Astrocyte (in vitro differentiated cells and primary cell): Measurements from ENCODE around the gene CACNG3. TPM values are rescaled to one million over a fixed set of nuclear protein-coding genes. Genes with fewer than 3 reads are reported as not detected.
"Not testable (repeated sequence)": the region's sequence is repeated elsewhere in the genome, so short reads cannot be mapped to it uniquely, and the experiment has no call there.

Experiments used
- DNase-seq: peaks from one replicate; pipeline ENCODE4 v3.0.0-alpha.2; 2010; ENCODE audit warnings: low read depth
- FAIRE-seq: peaks from 2 replicates; lab custom pipeline; 2011; peaks lifted over from hg19 to GRCh38; lab: Jason Lieb, UNC
- H2AFZ ChIP-seq: 2 replicates; pipeline ENCODE4 v1.6.0; 2012; ENCODE audit warnings: low read depth, low read length, inconsistent platforms
- H3K27ac ChIP-seq: 2 replicates; pipeline ENCODE4 v1.5.1; 2011; ENCODE audit warnings: low read depth, low read length, inconsistent platforms
- H3K27me3 ChIP-seq: 2 replicates; pipeline ENCODE4 v1.6.0; 2011; ENCODE audit warnings: low read length, inconsistent platforms; ENCODE audit not compliant: insufficient read depth
- H3K36me3 ChIP-seq: 2 replicates; pipeline ENCODE4 v1.5.1; 2011; ENCODE audit warnings: low read length, inconsistent platforms; ENCODE audit not compliant: insufficient read depth
- H3K4me1 ChIP-seq: 2 replicates; pipeline ENCODE4 v1.5.1; 2011; ENCODE audit warnings: low read length, inconsistent platforms; ENCODE audit not compliant: insufficient read depth
- H3K4me2 ChIP-seq: 2 replicates; pipeline ENCODE4 v1.6.0; 2012; ENCODE audit warnings: low read length, inconsistent platforms
- H3K4me3 ChIP-seq: 2 replicates; pipeline ENCODE4 v1.5.1; 2011; ENCODE audit warnings: low read depth, mild to moderate bottlenecking, low read length, inconsistent platforms; ENCODE audit not compliant: insufficient read depth
- H3K79me2 ChIP-seq: 2 replicates; pipeline ENCODE4 v1.6.0; 2012; ENCODE audit warnings: mild to moderate bottlenecking, low read length, inconsistent platforms; ENCODE audit not compliant: insufficient read depth
- H3K9ac ChIP-seq: 2 replicates; pipeline ENCODE4 v1.6.0; 2012; ENCODE audit warnings: mild to moderate bottlenecking, low read length, inconsistent platforms
- H3K9me3 ChIP-seq: 2 replicates; pipeline ENCODE4 v1.5.1; 2012; ENCODE audit warnings: low read depth, mild to moderate bottlenecking, low read length, inconsistent platforms; ENCODE audit not compliant: insufficient read depth
- H4K20me1 ChIP-seq: 2 replicates; pipeline ENCODE4 v1.6.0; 2012; ENCODE audit warnings: low read length, inconsistent platforms; ENCODE audit not compliant: insufficient read depth
- H3K27ac Mint-ChIP-seq: one replicate; pipeline ENCODE4 v1.8.0; 2021; ENCODE audit warnings: mild to moderate bottlenecking, mixed read lengths; ENCODE audit not compliant: unreplicated experiment
- H3K27me3 Mint-ChIP-seq: one replicate; pipeline ENCODE4 v1.8.0; 2021; ENCODE audit warnings: low read depth, mixed read lengths; ENCODE audit not compliant: unreplicated experiment
- H3K36me3 Mint-ChIP-seq: one replicate; pipeline ENCODE4 v1.8.0; 2021; ENCODE audit warnings: low read depth, mixed read lengths; ENCODE audit not compliant: unreplicated experiment
- H3K4me1 Mint-ChIP-seq: one replicate; pipeline ENCODE4 v1.8.0; 2021; ENCODE audit warnings: low read depth, mixed read lengths; ENCODE audit not compliant: unreplicated experiment
- H3K4me3 Mint-ChIP-seq: one replicate; pipeline ENCODE4 v1.8.0; 2021; ENCODE audit warnings: mild to moderate bottlenecking, moderate library complexity, mixed read lengths; ENCODE audit not compliant: unreplicated experiment
- H3K9me3 Mint-ChIP-seq: one replicate; pipeline ENCODE4 v1.8.0; 2021; ENCODE audit warnings: mild to moderate bottlenecking, mixed read lengths; ENCODE audit not compliant: unreplicated experiment
- CTCF ChIP-seq: IDR thresholded peaks from 2 replicates; pipeline ENCODE4 v1.5.1; 2011; ENCODE audit warnings: low read depth, mild to moderate bottlenecking, inconsistent platforms, low read length, moderate library complexity; ENCODE audit not compliant: insufficient read depth
- EZH2 ChIP-seq: IDR thresholded peaks from 2 replicates; pipeline ENCODE4 v1.6.1; 2012; ENCODE audit warnings: mild to moderate bottlenecking, low read length, inconsistent platforms; ENCODE audit not compliant: insufficient read depth
- total RNA-seq: library from RNA; stranded (reverse); gene quantifications from 2 replicates; pipeline ENCODE4 v1.2.1, GENCODE V29; 2021

CACNG3 gene
- total RNA-seq, 1 donor from 2014 or later: not detected

- peaks cover 21% of the 10 kb centered on the region for H3K27me3 Mint-ChIP-seq
- no peaks in the 10 kb centered on the region for H3K4me1 ChIP-seq
- H3K4me2 ChIP-seq: no peak overlapping the region
- H3K4me3 ChIP-seq: no peak overlapping the region
- no peaks in the 10 kb centered on the region for H3K79me2 ChIP-seq
- peaks cover 3% of the 10 kb centered on the region for H3K9me3 ChIP-seq
- H3K4me1 Mint-ChIP-seq: no peaks in the 10 kb centered on the region
- no peak overlapping the region for H3K27ac Mint-ChIP-seq
- no peak for TF ChIP-seq CTCF
- no peak for TF ChIP-seq EZH2
- H3K36me3 ChIP-seq: no peaks in the 10 kb centered on the region
- H3K4me3 Mint-ChIP-seq: no peak overlapping the region
- H3K9ac ChIP-seq: no peak overlapping the region
- peaks cover 2% of the 10 kb centered on the region for H3K9me3 Mint-ChIP-seq
- no peaks in the 10 kb centered on the region for H4K20me1 ChIP-seq
- no peak for DNase-seq
- H2AFZ ChIP-seq: no peak overlapping the region
- H3K27ac ChIP-seq: no peak overlapping the region
- no peak for FAIRE-seq
- no peaks in the 10 kb centered on the region for H3K27me3 ChIP-seq
- no peaks in the 10 kb centered on the region for H3K36me3 Mint-ChIP-seq
These were observed 23.2 kb upstream of the CACNG3 start for GRCh38 chr16:24232936-24233335.

- Mint-ChIP-seq H3K4me1 (no peaks in the 10 kb centered on the region), H3K36me3 (no peaks in the 10 kb centered on the region), H3K27ac (no peak overlapping the region), H3K9me3 (peaks cover 10% of the 10 kb centered on the region), H3K27me3 (peaks cover 8% of the 10 kb centered on the region), H3K4me3 (no peak overlapping the region)
- Histone ChIP-seq H3K9me3 (peaks cover 9% of the 10 kb centered on the region), H3K79me2 (no peaks in the 10 kb centered on the region), H3K4me2 (no peak overlapping the region), H3K36me3 (no peaks in the 10 kb centered on the region), H3K27ac (no peak overlapping the region), H2AFZ (no peak overlapping the region), H4K20me1 (no peaks in the 10 kb centered on the region), H3K27me3 (no peaks in the 10 kb centered on the region), H3K9ac (no peak overlapping the region), H3K4me1 (no peaks in the 10 kb centered on the region), H3K4me3 (no peak overlapping the region)
- no peak for TF ChIP-seq CTCF
- TF ChIP-seq EZH2: no peak
- FAIRE-seq (no peak), DNase-seq (no peak)
These were observed 21.4 kb upstream of the CACNG3 start for GRCh38 chr16:24234737-24235136.

GRCh38 chr16:24235806-24236205 lies 20.3 kb upstream of the CACNG3 start:
- peaks cover 4% of the 10 kb centered on the region for H3K27me3 Mint-ChIP-seq
- Histone ChIP-seq H4K20me1 (no peaks in the 10 kb centered on the region), H3K27ac (no peak overlapping the region), H3K9me3 (peaks cover 9% of the 10 kb centered on the region), H3K79me2 (no peaks in the 10 kb centered on the region), H3K4me1 (no peaks in the 10 kb centered on the region), H3K27me3 (no peaks in the 10 kb centered on the region), H3K4me2 (no peak overlapping the region), H3K36me3 (no peaks in the 10 kb centered on the region), H2AFZ (no peak overlapping the region), H3K9ac (no peak overlapping the region), H3K4me3 (no peak overlapping the region)
- FAIRE-seq (no peak), DNase-seq (no peak)
- TF ChIP-seq CTCF: no peak
- no peak for TF ChIP-seq EZH2
- H3K4me3 Mint-ChIP-seq: no peak overlapping the region
- H3K36me3 Mint-ChIP-seq: no peaks in the 10 kb centered on the region
- no peaks in the 10 kb centered on the region for H3K4me1 Mint-ChIP-seq
- peaks cover 12% of the 10 kb centered on the region for H3K9me3 Mint-ChIP-seq
- H3K27ac Mint-ChIP-seq: no peak overlapping the region

- H3K27me3 ChIP-seq, H2AFZ ChIP-seq, H4K20me1 ChIP-seq, H3K36me3 Mint-ChIP-seq, H3K79me2 ChIP-seq, DNase-seq, H3K4me2 ChIP-seq, H3K4me3 ChIP-seq, H3K36me3 ChIP-seq, H3K4me1 Mint-ChIP-seq, H3K27ac ChIP-seq, H3K27ac Mint-ChIP-seq, H3K4me3 Mint-ChIP-seq, H3K9me3 ChIP-seq, H3K4me1 ChIP-seq, H3K9ac ChIP-seq, FAIRE-seq: not testable (repeated sequence)
- peaks cover 12% of the 10 kb centered on the region for H3K9me3 Mint-ChIP-seq
- H3K27me3 Mint-ChIP-seq: peaks cover 12% of the 10 kb centered on the region
These were observed 17.3 kb upstream of the CACNG3 start for GRCh38 chr16:24238846-24239245.
